Lower leg skin (tissue), 4 donors: ENCODE measurements around the gene MRPS5. TPM values are rescaled to one million over a fixed set of nuclear protein-coding genes. Genes with fewer than 3 reads are reported as not detected.

Experiments
- DNase-seq, 2 donors: peaks; one replicate each; pipeline ENCODE4 v3.0.0-alpha.2; 2019; ENCODE audit warnings: low spot score in 2 of 2
- H3K4me3 ChIP-seq: fragments of 200-600 bp; sonication (generic); 2 replicates; pipeline ENCODE4 v1.5.1; 2017; ENCODE audit warnings: mild to moderate bottlenecking, low read depth; ENCODE audit not compliant: poor library complexity, severe bottlenecking
- CTCF ChIP-seq, 3 donors: fragments of 450-650 bp; IDR thresholded peaks; one replicate each; pipeline ENCODE4 v1.5.1; 2016; ENCODE audit warnings: antibody characterized with exemption in 3 of 3, mild to moderate bottlenecking in 3 of 3, moderate library complexity in 2 of 3
- POLR2A ChIP-seq, 2 donors: fragments of 450-650 bp; IDR thresholded peaks; one replicate each; pipeline ENCODE4 v1.6.1; 2016 to 2017; ENCODE audit warnings: antibody characterized with exemption in 2 of 2, mild to moderate bottlenecking in 1 of 2, moderate library complexity in 1 of 2
- WGBS, 2 donors: methylation state at CpG; one replicate each; pipeline ENCODE4 v1.1.5; 2018; 5-methylcytosine and 5-hydroxymethylcytosine counted together
- intact Hi-C: fragments of 100-400 bp; cut with DNase I; formaldehyde crosslinking; loops from one replicate; pipeline ENCODE4 v1.15.0; 2023; ENCODE audit warnings: low total_unique reads
- total RNA-seq, 4 donors: library from RNA; depleted of rRNA; stranded (reverse); fragments of >200 nt; gene quantifications; one replicate each; pipeline ENCODE4 v1.1.0, GENCODE V29; 2016

Gene MRPS5
- total RNA-seq, 4 donors from 2014 or later: 24.0 to 33.6 (median 29.4) TPM

- DNase-seq: peak in 1 of 2 donors; percentile 76
- TF ChIP-seq POLR2A (IDR thresholded peaks at IDR 0.05) (no peak), CTCF (IDR thresholded peaks at IDR 0.05) (no peak)
- no peak overlapping the region for H3K4me3 ChIP-seq
- intact Hi-C loops: no loop called here
- WGBS, 2 donors: 58 to 66% methylated on average over 15 of the region's 15 CpGs
Observed at GRCh38 chr2:95074663-95075439, 46.8 kb downstream of the MRPS5 start.

- intact Hi-C loops: no loop called here
- peak in 1 of 2 donors; percentile 56 for DNase-seq
- TF ChIP-seq CTCF (IDR thresholded peaks at IDR 0.05) (no peak), POLR2A (IDR thresholded peaks at IDR 0.05) (no peak)
- H3K4me3 ChIP-seq: no peak overlapping the region
- 77 to 80% methylated on average over 17 to 18 of the region's 18 CpGs for WGBS, 2 donors
Observed at GRCh38 chr2:95073856-95074662, 47.5 kb downstream of the MRPS5 start.

DNA sequence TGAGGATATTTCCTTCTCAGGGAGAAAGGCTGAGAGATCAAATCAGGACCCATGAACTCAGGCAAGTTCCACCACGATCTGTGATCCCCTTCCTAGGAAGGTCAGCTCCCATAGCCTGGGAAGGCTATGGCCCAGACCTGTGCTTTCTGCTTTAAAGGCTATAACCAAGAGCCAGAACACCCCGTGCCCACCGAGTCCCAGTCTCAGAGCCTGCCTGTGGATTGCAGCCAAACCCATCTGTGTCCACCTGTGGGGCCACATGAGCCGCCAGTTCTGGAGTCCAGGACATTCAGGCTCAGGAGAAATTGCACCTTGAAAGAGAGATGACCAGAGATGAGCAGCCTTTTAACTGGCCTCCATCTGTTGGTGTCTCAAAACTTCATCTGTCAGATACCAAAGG lies 49.2 kb downstream of the MRPS5 start:
- intact Hi-C loops: no loop called here
- no peak overlapping the region for H3K4me3 ChIP-seq
- DNase-seq: peak in 1 of 2 donors; percentile 54
- TF ChIP-seq CTCF (IDR thresholded peaks at IDR 0.05) (no peak), POLR2A (IDR thresholded peaks at IDR 0.05) (no peak)
- 64 to 82% methylated on average over 4 of the region's 4 CpGs for WGBS, 2 donors

DNA sequence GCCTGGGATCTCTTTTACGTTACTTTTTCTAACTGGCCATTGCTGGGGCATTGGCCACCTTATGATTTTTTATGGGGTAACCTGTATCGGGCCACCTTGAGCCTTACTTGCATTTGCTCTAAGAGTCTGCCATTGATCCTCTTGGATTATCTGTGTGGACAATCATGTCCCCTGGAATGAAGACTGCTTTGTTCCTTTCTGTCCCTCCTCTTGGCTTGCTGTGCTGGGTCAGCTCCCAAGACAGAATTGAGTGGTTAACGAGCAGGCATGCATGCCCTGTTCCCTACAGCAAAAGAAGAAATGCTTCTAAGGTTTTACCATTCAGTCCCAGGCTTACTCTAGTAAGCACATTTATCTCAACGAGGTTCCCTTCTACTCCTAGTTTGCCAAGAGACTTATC lies 49.8 kb downstream of the MRPS5 start:
- no peak overlapping the region for H3K4me3 ChIP-seq
- intact Hi-C loops: no loop called here
- TF ChIP-seq POLR2A (IDR thresholded peaks at IDR 0.05) (no peak), CTCF (IDR thresholded peaks at IDR 0.05) (no peak)
- 74 to 82% methylated on average over 4 of the region's 4 CpGs for WGBS, 2 donors
- DNase-seq: peak in 1 of 2 donors; percentile 17

DNA sequence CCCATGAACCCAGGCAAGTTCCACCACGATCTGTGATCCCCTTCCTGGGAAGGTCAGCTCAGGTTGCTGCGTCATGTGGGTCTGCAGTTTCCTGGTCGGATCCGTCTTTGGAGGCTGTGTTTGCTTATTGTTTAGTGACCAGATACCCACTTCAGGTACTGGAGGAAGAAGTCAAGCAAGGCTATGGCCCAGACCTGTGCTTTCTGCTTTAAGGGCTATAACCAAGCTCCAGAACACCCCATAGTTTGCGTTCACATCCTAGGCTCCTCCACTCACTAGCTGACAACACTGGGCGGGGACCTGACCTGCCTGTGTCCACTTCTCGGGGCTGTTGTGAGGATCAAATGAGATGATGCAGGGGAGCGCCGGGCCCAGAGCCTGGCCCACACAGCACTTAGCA lies 52.1 kb downstream of the MRPS5 start:
- TF ChIP-seq CTCF (IDR thresholded peaks at IDR 0.05) (no peak), POLR2A (IDR thresholded peaks at IDR 0.05) (no peak)
- H3K4me3 ChIP-seq: no peak overlapping the region
- intact Hi-C loops: no loop called here
- WGBS, 2 donors: 71 to 75% methylated on average over 9 of the region's 9 CpGs
- peak in 1 of 2 donors; percentile 34 for DNase-seq
